ENCODE measurements around the gene LOC128125822. TPM values are rescaled to one million over a fixed set of nuclear protein-coding genes. Genes with fewer than 3 reads are reported as not detected.

The LOC128125822 gene

DNA sequence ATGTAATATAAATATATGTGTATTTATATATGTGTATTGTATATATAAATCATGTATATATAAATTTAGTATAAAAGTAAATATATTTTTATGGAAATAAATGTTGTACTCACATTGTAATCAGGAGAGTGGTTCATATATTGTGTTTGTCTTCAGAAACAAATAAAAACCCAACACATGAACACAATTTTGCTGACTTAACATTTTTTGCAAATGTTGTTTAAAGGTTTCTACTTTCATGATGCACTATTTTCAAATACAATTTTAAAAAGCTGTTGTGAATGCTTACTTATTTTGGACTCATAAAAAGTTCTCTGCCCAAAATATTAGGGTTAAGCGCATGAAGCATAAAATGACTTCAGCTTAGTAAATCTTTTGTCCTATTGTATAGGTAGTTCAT is 39.3 kb downstream of the LOC128125822 start:
- no peak for DNase-seq (ENCODE audit: missing footprints)
- no peak for ATAC-seq
- intact Hi-C loops (cut with DNase I), result no loop called here

DNA sequence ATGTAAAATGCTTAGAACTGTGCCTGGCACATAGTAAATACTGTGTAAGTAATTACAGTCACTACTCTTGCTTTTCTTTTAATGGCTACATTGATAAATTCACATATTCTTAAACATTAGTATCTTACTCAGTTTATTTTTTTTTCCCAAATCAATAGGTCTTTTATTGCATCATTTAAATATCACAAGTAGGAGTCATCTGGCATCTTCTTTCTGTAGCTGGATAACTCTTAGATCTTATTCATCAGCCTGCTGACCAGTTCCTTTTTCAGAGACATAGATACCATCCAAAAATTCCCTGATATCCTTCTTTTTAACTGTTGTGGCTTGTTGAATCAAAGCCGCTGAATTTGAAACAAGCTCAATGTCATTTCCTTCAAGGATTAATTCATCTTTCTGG is 43.3 kb downstream of the LOC128125822 start:
- DNase-seq (ENCODE audit: missing footprints), result no peak
- no peak for ATAC-seq
- intact Hi-C loops (cut with DNase I), result no loop called here

Other genes starting within 250 kb of the LOC128125822 start
- gene PTP4A1, start within 50 bp of the LOC128125822 start, total RNA-seq, result 32.5 TPM
- gene PHF3, start 63.3 kb downstream of the LOC128125822 start, total RNA-seq, result 33.4 TPM